HepG2 (cell line): ENCODE results near the gene FKBP8.

Experiments used
- EHMT2 ChIP-seq: fragments of 200-600 bp; sonication (generic); IDR thresholded peaks from 2 replicates; pipeline ENCODE4 v1.7.0; 2017; ENCODE audit warnings: antibody characterized with exemption, low read depth, low read length, borderline replicate concordance
- MXD4 ChIP-seq: IDR thresholded peaks from 2 replicates; pipeline ENCODE4 v1.6.1; 2016; ENCODE audit warnings: mild to moderate bottlenecking, missing biosample characterization, missing genetic modification reagents
- TARDBP ChIP-seq: sonication (generic); formaldehyde crosslinking; IDR thresholded peaks from 2 replicates; pipeline ENCODE4 v1.8.0; 2022; ENCODE audit warnings: mild to moderate bottlenecking, missing genetic modification reagents
- ZNF616 ChIP-seq: sonication (generic); formaldehyde crosslinking; IDR thresholded peaks from 2 replicates; pipeline ENCODE4 v1.5.0; 2020; ENCODE audit warnings: low read depth, mild to moderate bottlenecking, missing genetic modification reagents
- TF ChIP-seq, protein P1 (sequence below): sonication (generic); formaldehyde crosslinking; IDR thresholded peaks from 2 replicates; pipeline ENCODE4 v1.5.0; 2020; ENCODE audit warnings: mild to moderate bottlenecking, missing genetic modification reagents, moderate library complexity

- TF ChIP-seq EHMT2 (no peak), TARDBP (no peak), ZNF616 (CRISPR knock-in tag) (no peak), MXD4 (CRISPR knock-in tag) (no peak)
- TF ChIP-seq, protein P1, sequence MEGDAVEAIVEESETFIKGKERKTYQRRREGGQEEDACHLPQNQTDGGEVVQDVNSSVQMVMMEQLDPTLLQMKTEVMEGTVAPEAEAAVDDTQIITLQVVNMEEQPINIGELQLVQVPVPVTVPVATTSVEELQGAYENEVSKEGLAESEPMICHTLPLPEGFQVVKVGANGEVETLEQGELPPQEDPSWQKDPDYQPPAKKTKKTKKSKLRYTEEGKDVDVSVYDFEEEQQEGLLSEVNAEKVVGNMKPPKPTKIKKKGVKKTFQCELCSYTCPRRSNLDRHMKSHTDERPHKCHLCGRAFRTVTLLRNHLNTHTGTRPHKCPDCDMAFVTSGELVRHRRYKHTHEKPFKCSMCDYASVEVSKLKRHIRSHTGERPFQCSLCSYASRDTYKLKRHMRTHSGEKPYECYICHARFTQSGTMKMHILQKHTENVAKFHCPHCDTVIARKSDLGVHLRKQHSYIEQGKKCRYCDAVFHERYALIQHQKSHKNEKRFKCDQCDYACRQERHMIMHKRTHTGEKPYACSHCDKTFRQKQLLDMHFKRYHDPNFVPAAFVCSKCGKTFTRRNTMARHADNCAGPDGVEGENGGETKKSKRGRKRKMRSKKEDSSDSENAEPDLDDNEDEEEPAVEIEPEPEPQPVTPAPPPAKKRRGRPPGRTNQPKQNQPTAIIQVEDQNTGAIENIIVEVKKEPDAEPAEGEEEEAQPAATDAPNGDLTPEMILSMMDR (CRISPR knock-in tag): no peak
These were observed 41.1 kb downstream of the FKBP8 start for GRCh38 chr19:18502246-18502637.
